ENCODE results near the gene NEK4.

Gene NEK4

GRCh38 chr3:52770496-52771333 is at the start of gene NEK4:
TSS of gene NEK4 (minus strand) at chr3:52770940. CDS start at chr3:52770746, 194 bp downstream.
- peak; percentile 88 for DNase-seq

GRCh38 chr3:52819936-52820335 is 49.2 kb upstream of the NEK4 start:
- DNase-seq, result no peak

GRCh38 chr3:52817860-52818259 is 47.1 kb upstream of the NEK4 start:
- DNase-seq, result no peak

GRCh38 chr3:52817221-52817620 is 46.5 kb upstream of the NEK4 start:
- no peak for DNase-seq

- no peak for DNase-seq
These were observed 45.9 kb upstream of the NEK4 start for GRCh38 chr3:52816654-52817053.

GRCh38 chr3:52816199-52816598 is 45.5 kb upstream of the NEK4 start:
- DNase-seq, result no peak

GRCh38 chr3:52813810-52814209 is 43.1 kb upstream of the NEK4 start:
- DNase-seq, result no peak

- DNase-seq, result no peak
These were observed 40.8 kb upstream of the NEK4 start for GRCh38 chr3:52811452-52812011.

GRCh38 chr3:52810923-52811322 is 40.2 kb upstream of the NEK4 start:
- no peak for DNase-seq

GRCh38 chr3:52809662-52810377 is 39.1 kb upstream of the NEK4 start:
- no peak for DNase-seq

GRCh38 chr3:52809149-52809548 is 38.4 kb upstream of the NEK4 start:
- DNase-seq, result no peak

GRCh38 chr3:52805270-52806039 is 34.7 kb upstream of the NEK4 start:
- DNase-seq, result no peak

GRCh38 chr3:52801839-52802238 is 31.1 kb upstream of the NEK4 start:
- no peak for DNase-seq

- DNase-seq, result no peak
These were observed 29.3 kb upstream of the NEK4 start for GRCh38 chr3:52800079-52800478.

GRCh38 chr3:52798978-52799476 is 28.3 kb upstream of the NEK4 start:
- no peak for DNase-seq

GRCh38 chr3:52798376-52798977 is 27.7 kb upstream of the NEK4 start:
- no peak for DNase-seq

GRCh38 chr3:52796411-52796810 is 25.7 kb upstream of the NEK4 start:
- DNase-seq, result no peak

- DNase-seq, result no peak
These were observed 24.7 kb upstream of the NEK4 start for GRCh38 chr3:52795298-52795900.

- DNase-seq, result no peak
These were observed 23.9 kb upstream of the NEK4 start, which contains the start of gene ITIH3 for GRCh38 chr3:52794612-52795099. TSS of gene ITIH3 (plus strand) at chr3:52794796. CDS start at chr3:52794804, 8 bp downstream.

GRCh38 chr3:52793702-52794611 is 23.2 kb upstream of the NEK4 start:
- no peak for DNase-seq

Data from NCI-H146 (cell line).